ENCODE measurements around the gene IGF2BP2. TPM values are rescaled to one million over a fixed set of nuclear protein-coding genes. Genes with fewer than 3 reads are reported as not detected.

The IGF2BP2 gene
- total and polyA plus RNA-seq, 9 of the 15 experiments (the other 6 are each of a cell fraction or from before 2014, with no cell fraction given) = 3.2 to 59.6 (median 30.5) TPM

- TF ChIP-seq FOXJ3 (CRISPR knock-in tag; IDR thresholded peaks at IDR 0.05) (no peak), HMGN3 (IDR thresholded peaks at IDR 0.05; ENCODE audit: borderline replicate concordance, extremely low read depth, insufficient read length, low read depth, low read length) (peak; percentile 33), KDM5B (IDR thresholded peaks at IDR 0.05; ENCODE audit: insufficient replicate concordance, low read depth, low read length) (peak; percentile 50), ZBTB11 (CRISPR knock-in tag; IDR thresholded peaks at IDR 0.05) (peak in 1 of 3 experiments; percentile 62; a peak in 2 of 6 replicates), YY1 (IDR thresholded peaks at IDR 0.05; ENCODE audit: borderline replicate concordance in 1 of 3, control insufficient read depth in 1 of 3, extremely low read depth in 1 of 3, insufficient read depth in 3 of 3, insufficient read length in 1 of 3, insufficient replicate concordance in 2 of 3, low read depth in 1 of 3, low read length in 2 of 3) (no peak), KLF6 (CRISPR knock-in tag; IDR thresholded peaks at IDR 0.05; ENCODE audit: borderline replicate concordance) (no peak), TFAP4 (CRISPR knock-in tag; IDR thresholded peaks at IDR 0.05; ENCODE audit: borderline replicate concordance) (0 out of 2 replicates have a peak, but pooled peaks have one; percentile 15), VEZF1 (CRISPR knock-in tag; IDR thresholded peaks at IDR 0.05) (peak; percentile 78), GATAD2B (IDR thresholded peaks at IDR 0.05; ENCODE audit: borderline replicate concordance) (peak; percentile 47; the same call in 1 of the 2 replicates), RBM22 (IDR thresholded peaks at IDR 0.05; ENCODE audit: low read depth, low read length, poor library complexity, severe bottlenecking) (peak; percentile 62), CEBPG (CRISPR knock-in tag; IDR thresholded peaks at IDR 0.05) (no peak), CEBPG (tag; conservative IDR thresholded peaks at IDR 0.05 in 1 of 2, IDR thresholded peaks at IDR 0.05 in 1 of 2) (no peak), RBFOX2 (IDR thresholded peaks at IDR 0.05; ENCODE audit: low read depth, low read length) (peak; percentile 81), ETS1 (conservative IDR thresholded peaks at IDR 0.05; ENCODE audit: control insufficient read depth, low read depth, low read length) (0 out of 2 replicates have a peak, but pooled peaks have one; percentile 29)
Measured at GRCh38 chr3:185823078-185824044, 1.5 kb downstream of the IGF2BP2 start (continued).
